ENCODE results near the gene TMEM214.

GRCh38 chr2:27069961-27070618 lies 37.3 kb downstream of the TMEM214 start:
- TF ChIP-seq CTCF (optimal IDR thresholded peaks at IDR 0.05 in 1 of 3, IDR thresholded peaks at IDR 0.05 in 1 of 3, conservative IDR thresholded peaks at IDR 0.05 in 1 of 3; ENCODE audit: extremely low read depth in 1 of 3, insufficient read depth in 2 of 3, low read length in 3 of 3) = no peak
- no peak for TF ChIP-seq EZH2 (IDR thresholded peaks at IDR 0.05; ENCODE audit: low read length)
